ENCODE measurements around the gene GATD1. TPM values are rescaled to one million over a fixed set of nuclear protein-coding genes. Genes with fewer than 3 reads are reported as not detected.

The GATD1 gene
- total RNA-seq, 2 donors from 2014 or later: 13.3 to 29.8 TPM

GRCh38 chr11:769887-770641, 7.2 kb downstream of the GATD1 start:
- Histone ChIP-seq H3K4me3 (no peak overlapping the region), H3K36me3 (peaks cover 38% of the 10 kb centered on the region), H3K27me3 (no peaks in the 10 kb centered on the region), H3K9me3 (no peaks in the 10 kb centered on the region), H3K4me1 (peaks cover 0 to 3% of the 10 kb centered on the region in 2 donors), H3K27ac (no peak overlapping the region)
- no peak for DNase-seq (ENCODE audit: low spot score)
- TF ChIP-seq CTCF (IDR thresholded peaks at IDR 0.05): no peak

- Histone ChIP-seq H3K4me3 (no peak overlapping the region), H3K4me1 (no peaks in the 10 kb centered on the region), H3K9me3 (no peaks in the 10 kb centered on the region), H3K36me3 (peaks cover 51% of the 10 kb centered on the region), H3K27ac (no peak overlapping the region), H3K27me3 (no peaks in the 10 kb centered on the region)
- DNase-seq (ENCODE audit: low spot score): no peak
- TF ChIP-seq CTCF (IDR thresholded peaks at IDR 0.05): no peak
Observed at GRCh38 chr11:767238-767637, 10.0 kb downstream of the GATD1 start.

- H3K4me3 ChIP-seq: no peak overlapping the region
- no peak for DNase-seq (ENCODE audit: low spot score)
- H3K4me1 ChIP-seq: no peaks in the 10 kb centered on the region
- peaks cover 52% of the 10 kb centered on the region for H3K36me3 ChIP-seq
- no peaks in the 10 kb centered on the region for H3K27me3 ChIP-seq
- no peak overlapping the region for H3K27ac ChIP-seq
- H3K9me3 ChIP-seq: no peaks in the 10 kb centered on the region
- TF ChIP-seq CTCF (IDR thresholded peaks at IDR 0.05): no peak
Observed at GRCh38 chr11:766936-767210, 10.4 kb downstream of the GATD1 start.

DNA sequence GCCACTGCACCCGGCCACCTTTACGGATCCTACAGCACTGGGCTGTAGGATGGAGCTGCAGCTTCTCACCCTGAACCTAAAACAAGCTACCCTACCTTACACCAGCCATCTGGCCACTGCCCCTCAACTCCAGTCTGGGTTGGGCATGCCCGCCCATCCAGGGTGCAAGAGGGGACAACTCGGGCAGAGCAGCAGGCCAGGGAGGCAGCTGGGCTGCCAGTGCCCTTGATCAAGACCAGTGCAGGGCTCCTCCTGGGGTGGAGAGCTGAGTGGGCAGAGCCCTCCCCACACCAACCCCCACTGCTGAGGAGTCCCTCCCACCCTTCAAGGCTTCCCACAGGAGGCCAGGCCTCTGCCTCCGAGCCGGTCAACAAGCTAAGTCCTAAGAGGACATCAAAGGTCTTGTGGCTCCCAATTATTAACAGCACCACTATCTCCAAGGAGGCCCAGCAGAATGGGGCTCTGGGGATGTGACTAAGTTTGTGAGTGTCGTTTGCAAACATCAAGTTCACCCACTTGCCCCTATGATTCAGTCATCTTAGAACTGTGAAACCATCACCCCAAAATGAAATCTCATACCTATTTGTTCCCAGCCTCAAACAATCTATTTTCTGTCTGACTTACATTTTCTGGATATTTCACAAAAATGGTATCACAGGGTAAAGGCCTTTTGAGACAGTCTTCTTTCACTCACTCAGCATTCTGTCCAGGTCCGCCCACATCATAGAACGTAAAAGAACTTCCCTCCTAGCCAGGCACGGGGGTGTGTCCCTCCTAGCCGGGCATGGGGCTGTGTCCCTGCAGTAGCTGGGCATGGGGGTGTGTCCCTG, 11.0 kb downstream of the GATD1 start:
- TF ChIP-seq CTCF (IDR thresholded peaks at IDR 0.05): no peak
- H3K4me1 ChIP-seq: no peaks in the 10 kb centered on the region
- no peaks in the 10 kb centered on the region for H3K27me3 ChIP-seq
- DNase-seq (ENCODE audit: low spot score): no peak
- H3K4me3 ChIP-seq: no peak overlapping the region
- no peak overlapping the region for H3K27ac ChIP-seq
- peaks cover 52% of the 10 kb centered on the region for H3K36me3 ChIP-seq
- H3K9me3 ChIP-seq: no peaks in the 10 kb centered on the region

- no peaks in the 10 kb centered on the region for H3K9me3 ChIP-seq
- no peaks in the 10 kb centered on the region for H3K27me3 ChIP-seq
- DNase-seq (ENCODE audit: low spot score): no peak
- no peak for TF ChIP-seq CTCF (IDR thresholded peaks at IDR 0.05)
- H3K36me3 ChIP-seq: peaks cover 52% of the 10 kb centered on the region
- H3K4me3 ChIP-seq: no peak overlapping the region
- no peaks in the 10 kb centered on the region for H3K4me1 ChIP-seq
- H3K27ac ChIP-seq: no peak overlapping the region
Observed at GRCh38 chr11:765802-766091, 11.5 kb downstream of the GATD1 start.

Measured in right atrium auricular region (tissue), 2 donors.